HG03460 (cell line): ENCODE results near the gene SNTB2.
"Not testable (repeated sequence)": the region's sequence is repeated elsewhere in the genome, so short reads cannot be mapped to it uniquely, and the experiment has no call there.

Experiments used
- ATAC-seq: cut with Tn5 transposase; IDR thresholded peaks from one replicate; pipeline ENCODE4 v1.9.1; 2021; ENCODE audit not compliant: unreplicated experiment

SNTB2 gene

GRCh38 chr16:69225121-69225520 lies 38.2 kb downstream of the SNTB2 start:
- no peak for ATAC-seq

GRCh38 chr16:69233124-69233523 lies 46.2 kb downstream of the SNTB2 start:
- no peak for ATAC-seq

GRCh38 chr16:69234460-69234859 lies 47.5 kb downstream of the SNTB2 start:
- ATAC-seq, result no peak

GRCh38 chr16:69236319-69236718 lies 49.4 kb downstream of the SNTB2 start:
- ATAC-seq, result no peak

GRCh38 chr16:69237296-69237695 lies 50.3 kb downstream of the SNTB2 start:
- no peak for ATAC-seq

GRCh38 chr16:69239851-69240250 lies 52.9 kb downstream of the SNTB2 start:
- ATAC-seq, result no peak

GRCh38 chr16:69240331-69240730 lies 53.4 kb downstream of the SNTB2 start:
- no peak for ATAC-seq

GRCh38 chr16:69241926-69242325 lies 55.0 kb downstream of the SNTB2 start:
- ATAC-seq, result no peak

- no peak for ATAC-seq
Measured at GRCh38 chr16:69243479-69243878, 56.5 kb downstream of the SNTB2 start.

- ATAC-seq, result no peak
Measured at GRCh38 chr16:69244336-69244735, 57.4 kb downstream of the SNTB2 start.

- no peak for ATAC-seq
Measured at GRCh38 chr16:69250081-69250480, 63.1 kb downstream of the SNTB2 start.

- ATAC-seq, result no peak
Measured at GRCh38 chr16:69253870-69254341, 66.9 kb downstream of the SNTB2 start.

GRCh38 chr16:69259428-69259764 lies 72.4 kb downstream of the SNTB2 start:
- ATAC-seq, result not testable (repeated sequence)

- ATAC-seq, result no peak
Measured at GRCh38 chr16:69260019-69260418, 73.1 kb downstream of the SNTB2 start.

GRCh38 chr16:69260506-69260905 lies 73.5 kb downstream of the SNTB2 start:
- ATAC-seq, result no peak

GRCh38 chr16:69266334-69267063 lies 79.5 kb downstream of the SNTB2 start:
- no peak for ATAC-seq

GRCh38 chr16:69267633-69268032 lies 80.7 kb downstream of the SNTB2 start:
- no peak for ATAC-seq

- ATAC-seq, result no peak
Measured at GRCh38 chr16:69270395-69270794, 83.4 kb downstream of the SNTB2 start.

GRCh38 chr16:69270831-69271230 lies 83.9 kb downstream of the SNTB2 start:
- no peak for ATAC-seq

- no peak for ATAC-seq
Measured at GRCh38 chr16:69273009-69273408, 86.0 kb downstream of the SNTB2 start.

GRCh38 chr16:69274699-69275235 lies 87.8 kb downstream of the SNTB2 start:
- ATAC-seq, result no peak

GRCh38 chr16:69276148-69277115 lies 89.5 kb downstream of the SNTB2 start:
- ATAC-seq, result no peak
